Forelimb muscle (tissue), 1 donor: ENCODE measurements around the gene STAB2. TPM values are rescaled to one million over a fixed set of nuclear protein-coding genes. Genes with fewer than 3 reads are reported as not detected.

Experiments used
- DNase-seq: peaks from one replicate; pipeline ENCODE4 v3.0.0-alpha.2; 2013; ENCODE audit warnings: low read depth
- polyA plus RNA-seq: library from polyadenylated mRNA; unstranded; fragments of 120-200 nt; gene quantifications from one replicate; pipeline ENCODE4 v1.2.1, GENCODE V29; 2013; ENCODE audit not compliant: insufficient read length

The STAB2 gene
- polyA plus RNA-seq, 1 donor: 3.9 TPM

GRCh38 chr12:103586132-103586531 lies 941 bp upstream of the STAB2 start:
- no peak for DNase-seq

- DNase-seq: no peak
Measured at GRCh38 chr12:103588680-103589079, 1.6 kb downstream of the STAB2 start.

- no peak for DNase-seq
Measured at GRCh38 chr12:103589517-103589916, 2.4 kb downstream of the STAB2 start.

- DNase-seq: no peak
Measured at GRCh38 chr12:103590271-103590670, 3.2 kb downstream of the STAB2 start.

- DNase-seq: no peak
Measured at GRCh38 chr12:103596981-103597380, 9.9 kb downstream of the STAB2 start.

- DNase-seq: no peak
Measured at GRCh38 chr12:103599274-103599673, 12.2 kb downstream of the STAB2 start.

- no peak for DNase-seq
Measured at GRCh38 chr12:103600967-103601728, 14.1 kb downstream of the STAB2 start.

- DNase-seq: no peak
Measured at GRCh38 chr12:103620395-103620794, 33.3 kb downstream of the STAB2 start.

- DNase-seq: no peak
Measured at GRCh38 chr12:103623716-103624115, 36.6 kb downstream of the STAB2 start.

GRCh38 chr12:103626498-103626897 lies 39.4 kb downstream of the STAB2 start:
- peak; percentile 6 for DNase-seq

GRCh38 chr12:103627189-103627855 lies 40.2 kb downstream of the STAB2 start:
- no peak for DNase-seq

GRCh38 chr12:103632554-103633216 lies 45.6 kb downstream of the STAB2 start:
- DNase-seq: no peak

- no peak for DNase-seq
Measured at GRCh38 chr12:103634732-103635131, 47.7 kb downstream of the STAB2 start.

GRCh38 chr12:103635419-103635818 lies 48.3 kb downstream of the STAB2 start:
- no peak for DNase-seq

GRCh38 chr12:103637021-103637420 lies 49.9 kb downstream of the STAB2 start:
- DNase-seq: no peak

GRCh38 chr12:103637429-103637828 lies 50.4 kb downstream of the STAB2 start:
- DNase-seq: no peak

- DNase-seq: no peak
Measured at GRCh38 chr12:103639983-103640382, 52.9 kb downstream of the STAB2 start.

GRCh38 chr12:103640410-103640809 lies 53.3 kb downstream of the STAB2 start:
- DNase-seq: no peak

- no peak for DNase-seq
Measured at GRCh38 chr12:103640831-103641230, 53.8 kb downstream of the STAB2 start.

- no peak for DNase-seq
Measured at GRCh38 chr12:103642240-103642864, 55.3 kb downstream of the STAB2 start.

GRCh38 chr12:103645202-103645601 lies 58.1 kb downstream of the STAB2 start:
- peak; percentile 24 for DNase-seq

- DNase-seq: no peak
Measured at GRCh38 chr12:103647267-103647666, 60.2 kb downstream of the STAB2 start.
